Measurements from ENCODE around the gene METTL16. TPM values are rescaled to one million over a fixed set of nuclear protein-coding genes. Genes with fewer than 3 reads are reported as not detected.

Gene METTL16
- total and polyA plus RNA-seq, 2 of the 8 experiments (the other 6 are each of a cell fraction or from before 2014, with no cell fraction given): 22.8 to 59.4 TPM

DNA sequence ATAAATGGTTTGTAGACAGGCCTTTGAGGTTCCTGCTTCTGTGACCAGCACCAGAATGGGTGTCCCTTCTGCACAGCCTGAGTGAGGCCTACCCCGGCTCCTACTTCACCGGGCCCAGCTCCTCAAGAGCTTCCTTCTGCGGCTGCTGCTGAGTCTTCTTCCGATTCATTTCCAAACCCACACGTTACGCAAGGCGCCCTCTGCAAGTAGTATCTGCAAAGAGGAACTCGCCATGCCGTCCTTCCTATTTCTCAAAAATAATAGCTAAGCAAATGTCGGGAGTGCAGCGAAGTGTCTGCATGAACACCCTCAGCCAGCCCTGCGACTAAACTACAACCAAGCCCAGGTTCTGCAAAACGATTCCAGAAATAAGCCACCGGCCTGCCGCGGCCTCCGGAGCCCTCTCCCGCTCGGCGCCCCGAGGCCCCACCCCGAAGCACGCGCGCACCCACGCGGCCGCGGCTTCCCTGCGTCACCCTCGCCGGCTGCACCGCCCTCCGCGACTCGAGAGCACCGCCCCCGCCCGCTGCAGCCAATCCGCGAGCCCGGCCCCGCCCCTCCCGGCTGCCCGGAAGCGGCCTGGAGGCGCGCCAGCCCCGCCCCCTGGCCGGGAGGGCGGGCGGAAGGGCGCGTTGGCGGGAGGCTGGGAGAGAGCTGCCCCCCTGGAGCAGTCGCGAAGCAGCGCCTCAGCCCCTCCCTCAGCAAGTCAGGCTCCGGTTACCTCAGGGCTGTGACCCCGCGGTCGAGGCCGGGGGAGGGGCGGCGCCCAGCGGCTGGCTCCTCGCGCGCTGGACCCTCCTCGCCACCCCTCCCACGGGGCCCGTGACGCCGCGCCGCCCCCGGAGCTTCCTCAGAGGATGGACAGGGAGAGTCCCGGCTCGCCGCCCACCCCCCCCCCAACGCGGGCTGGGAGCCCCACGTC is 119.2 kb downstream of the METTL16 start:
- peaks cover 14 to 37% (median 22%) of the 10 kb centered on the region in 4 experiments for H3K4me1 ChIP-seq (replicated peaks in 1 of 4; ENCODE audit: control insufficient read depth in 3 of 4, insufficient read depth in 4 of 4, low read length in 3 of 4)
- WGBS, 2 experiments (ENCODE audit: extremely low coverage in 1 of 2, insufficient coverage in 1 of 2, insufficient read length in 1 of 2, insufficient replicate concordance in 2 of 2, low coverage in 1 of 2, low lambda C conversion rate in 2 of 2, missing lambda C conversion rate in 1 of 2): 25% methylated on average over 18 of the region's 83 CpGs; no CpG with 5 or more reads in 1 of the 2 experiments
- peaks cover 0 to 41% of the 10 kb centered on the region in 2 experiments; a peak in 2 of 4 replicates for H3K79me2 ChIP-seq (ENCODE audit: control insufficient read depth in 1 of 2, insufficient read depth in 2 of 2, low read length in 2 of 2)
- no peak overlapping the region for H2BK15ac ChIP-seq (ENCODE audit: low read length)
- peak overlapping the region; percentile 56; the same call in 1 of the 2 replicates for H3K27ac ChIP-seq (ENCODE audit: low read depth, low read length)
- no peak overlapping the region for H2AFZ ChIP-seq (ENCODE audit: low read length)
- H3K4ac ChIP-seq (replicated peaks; ENCODE audit: insufficient read length, low read depth, low read length): no peak overlapping the region
- ChIA-PET CTCF (ENCODE audit: partially characterized antibody) (interaction anchor here (0.6 to 3.7 kb wide), 8 partner anchors 9 to 304 kb away, joined by 3 to 48 read pairs (median 4); no protein-coding TSS in a partner anchor), POLR2A (ENCODE audit: partially characterized antibody) (interaction anchor here (1.0 to 15.4 kb wide), 13 partner anchors 9 to 384 kb away, joined by 3 to 193 read pairs (median 5); partner anchors contain the start of genes MNT and TSR1)
- FAIRE-seq (no peak), DNase-seq (ENCODE audit: low read depth in 1 of 2, low spot score in 2 of 2) (peak; percentile 83 to 97)
- peak overlapping the region; percentile 42; the same call in 1 of the 2 replicates for H2AK5ac ChIP-seq (ENCODE audit: low read depth, low read length)
- no peak overlapping the region; the same call in 1 of the 2 replicates for H3K18ac ChIP-seq (ENCODE audit: extremely low read depth, low read length)
- no peaks in the 10 kb centered on the region for H3K9me3 ChIP-seq (ENCODE audit: insufficient read depth in 2 of 2, low read depth in 1 of 2, low read length in 1 of 2)
- H3K23me2 ChIP-seq (ENCODE audit: low read depth, low read length): peaks cover 14% of the 10 kb centered on the region
- no peak overlapping the region for H3K56ac ChIP-seq (replicated peaks; ENCODE audit: insufficient read length, low read depth, low read length)
- H2BK5ac ChIP-seq (ENCODE audit: low read depth, low read length): peak overlapping the region; percentile 26; the same call in 1 of the 2 replicates
- H3K79me1 ChIP-seq (ENCODE audit: low read depth, low read length): peaks cover 24% of the 10 kb centered on the region
- H3K4me2 ChIP-seq (ENCODE audit: insufficient read depth in 1 of 2, low read depth in 2 of 2, low read length in 2 of 2): peak overlapping the region; percentile 81 to 99
- no peak overlapping the region for H3K23ac ChIP-seq (ENCODE audit: insufficient read length)
- peak overlapping the region; percentile 64 to 85 (median 76) for H3K4me3 ChIP-seq (ENCODE audit: extremely low read depth in 1 of 4, insufficient read depth in 2 of 4, low read depth in 3 of 4, low read length in 4 of 4)
- H4K20me1 ChIP-seq (replicated peaks in 1 of 2; ENCODE audit: control insufficient read depth in 1 of 2, insufficient read depth in 2 of 2, low read length in 2 of 2): peaks cover 16 to 19% of the 10 kb centered on the region in 2 experiments
- no peak overlapping the region for H2BK20ac ChIP-seq (ENCODE audit: low read length)
- H4K5ac ChIP-seq (ENCODE audit: insufficient read length, low read depth, low read length): peak overlapping the region; percentile 26
- H3K27me3 ChIP-seq (replicated peaks in 1 of 4; ENCODE audit: control insufficient read depth in 3 of 4, extremely low read depth in 1 of 4, insufficient read depth in 3 of 4, low read length in 3 of 4): no peaks in the 10 kb centered on the region
- peaks cover 0 to 3% (median 0%) of the 10 kb centered on the region in 4 experiments; a peak in 1 of 8 replicates for H3K36me3 ChIP-seq (ENCODE audit: control insufficient read depth in 2 of 4, insufficient read depth in 4 of 4, low read length in 3 of 4)
- H3K14ac ChIP-seq (ENCODE audit: insufficient read length): no peak overlapping the region
- no peak overlapping the region for H2BK120ac ChIP-seq (replicated peaks; ENCODE audit: low read depth, low read length)
- H2BK12ac ChIP-seq (ENCODE audit: low read depth, low read length): no peak overlapping the region
- H3K9ac ChIP-seq (replicated peaks in 1 of 4; ENCODE audit: extremely low read depth in 1 of 4, low read depth in 3 of 4, low read length in 3 of 4): peak overlapping the region in 3 of 4 experiments; percentile 38 to 74 (median 52); a peak in 6 of 7 replicates
- H4K91ac ChIP-seq (replicated peaks; ENCODE audit: insufficient read length, low read length): no peak overlapping the region
- peak overlapping the region; percentile 90; the same call in 1 of the 2 replicates for H4K8ac ChIP-seq (ENCODE audit: extremely low read depth, insufficient read depth, low read length)
- TF ChIP-seq PHF8 (conservative IDR thresholded peaks at IDR 0.05; ENCODE audit: low read depth, low read length) (peak; percentile 53), SAP30 (IDR thresholded peaks at IDR 0.05; ENCODE audit: insufficient read depth, insufficient replicate concordance, low read length) (no peak), BCL11A (IDR thresholded peaks at IDR 0.05; ENCODE audit: low read depth in 2 of 2, low read length in 2 of 2) (no peak), SRF (IDR thresholded peaks at IDR 0.05; ENCODE audit: low read depth, low read length) (no peak), RFX5 (IDR thresholded peaks at IDR 0.05; ENCODE audit: borderline replicate concordance, low read depth, low read length) (no peak), JUND (IDR thresholded peaks at IDR 0.05; ENCODE audit: low read length) (no peak), ZNF274 (IDR thresholded peaks at IDR 0.05; ENCODE audit: borderline replicate concordance, extremely low read depth, low read length) (no peak), BRCA1 (IDR thresholded peaks at IDR 0.05; ENCODE audit: low read depth, low read length) (no peak)
- TF ChIP-seq, protein P1, sequence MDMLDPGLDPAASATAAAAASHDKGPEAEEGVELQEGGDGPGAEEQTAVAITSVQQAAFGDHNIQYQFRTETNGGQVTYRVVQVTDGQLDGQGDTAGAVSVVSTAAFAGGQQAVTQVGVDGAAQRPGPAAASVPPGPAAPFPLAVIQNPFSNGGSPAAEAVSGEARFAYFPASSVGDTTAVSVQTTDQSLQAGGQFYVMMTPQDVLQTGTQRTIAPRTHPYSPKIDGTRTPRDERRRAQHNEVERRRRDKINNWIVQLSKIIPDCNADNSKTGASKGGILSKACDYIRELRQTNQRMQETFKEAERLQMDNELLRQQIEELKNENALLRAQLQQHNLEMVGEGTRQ (IDR thresholded peaks at IDR 0.05; ENCODE audit: low read length): no peak
